AG09319 (cell line): ENCODE measurements around the gene ZNF718.
"Not testable (repeated sequence)": the region's sequence is repeated elsewhere in the genome, so short reads cannot be mapped to it uniquely, and the experiment has no call there.

Experiments used
- DNase-seq: peaks from one replicate; pipeline ENCODE4 v3.0.0-alpha.2; 2010; ENCODE audit warnings: low read depth; ENCODE audit errors: extremely low read depth
- CTCF ChIP-seq: IDR thresholded peaks from 2 replicates; pipeline ENCODE4 v1.5.1; 2011; ENCODE audit warnings: low read depth, mild to moderate bottlenecking, inconsistent platforms, low read length, moderate library complexity

Gene ZNF718

DNA sequence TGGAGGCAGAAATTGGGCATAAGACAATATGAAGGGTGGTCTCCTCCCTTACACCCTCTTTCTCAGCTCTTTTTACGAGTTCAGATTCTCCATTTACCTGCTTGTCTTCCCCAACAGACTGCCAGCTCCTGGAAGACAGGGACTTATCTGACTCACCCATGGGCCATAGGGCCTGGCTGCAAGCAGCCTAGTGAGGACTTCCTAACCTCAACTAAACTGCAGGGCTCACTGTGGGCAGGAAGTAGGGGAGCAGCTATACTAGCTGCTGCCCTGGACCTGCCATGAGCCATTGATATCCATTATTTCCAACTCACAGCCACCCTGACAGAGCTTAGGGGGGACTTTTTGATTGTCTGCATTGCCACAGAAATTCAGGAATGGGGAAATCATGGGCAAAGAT, 11.5 kb upstream of the ZNF718 start:
- DNase-seq: no peak
- TF ChIP-seq CTCF: no peak

DNA sequence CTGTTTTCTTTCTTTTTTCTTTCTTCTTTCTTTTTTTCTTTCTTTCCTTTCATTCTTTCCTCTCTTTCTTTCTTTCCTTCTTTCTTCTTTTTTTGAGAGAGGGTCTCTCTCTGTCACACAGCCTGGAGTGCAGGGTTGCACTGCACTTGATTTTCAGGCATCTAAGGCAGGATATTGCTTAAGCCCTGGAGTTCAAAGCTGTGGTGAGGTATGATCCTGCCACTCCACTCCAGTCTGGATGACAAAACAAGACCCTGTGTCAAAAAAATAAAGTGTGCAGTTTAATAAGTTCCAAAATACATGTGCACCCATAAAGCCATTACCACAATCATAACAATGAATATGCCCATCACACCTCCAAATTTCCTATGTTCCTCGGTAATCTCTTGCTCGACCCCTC, 10.6 kb upstream of the ZNF718 start:
- no peak for TF ChIP-seq CTCF
- no peak for DNase-seq

- no peak for DNase-seq
- no peak for TF ChIP-seq CTCF
Observed at GRCh38 chr4:114149-114548, 10.2 kb upstream of the ZNF718 start.

- no peak for TF ChIP-seq CTCF
- DNase-seq: no peak
Observed at GRCh38 chr4:116499-116898, 7.8 kb upstream of the ZNF718 start.

- TF ChIP-seq CTCF: no peak
- no peak for DNase-seq
Observed at GRCh38 chr4:120616-121015, 3.7 kb upstream of the ZNF718 start.

- no peak for DNase-seq
- no peak for TF ChIP-seq CTCF
Observed at GRCh38 chr4:121408-122084, 2.8 kb upstream of the ZNF718 start.

DNA sequence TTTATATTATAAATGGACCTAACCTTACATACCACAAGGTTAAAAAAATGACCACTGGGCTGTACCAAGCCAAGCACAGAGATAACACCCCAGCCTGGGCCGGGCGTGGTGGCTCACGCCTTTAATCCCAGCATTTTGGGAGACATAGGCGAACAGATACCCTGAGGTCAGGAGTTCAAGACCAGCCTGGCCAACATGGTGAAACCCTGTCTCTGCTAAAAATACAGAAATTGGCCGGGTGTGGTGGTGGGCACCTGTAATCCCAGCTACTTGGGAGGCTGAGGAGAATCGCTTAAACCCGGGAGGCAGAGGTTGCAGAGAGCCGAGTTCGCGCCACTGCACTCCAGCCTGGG, 403 bp upstream of the ZNF718 start:
- not testable (repeated sequence) for DNase-seq

DNA sequence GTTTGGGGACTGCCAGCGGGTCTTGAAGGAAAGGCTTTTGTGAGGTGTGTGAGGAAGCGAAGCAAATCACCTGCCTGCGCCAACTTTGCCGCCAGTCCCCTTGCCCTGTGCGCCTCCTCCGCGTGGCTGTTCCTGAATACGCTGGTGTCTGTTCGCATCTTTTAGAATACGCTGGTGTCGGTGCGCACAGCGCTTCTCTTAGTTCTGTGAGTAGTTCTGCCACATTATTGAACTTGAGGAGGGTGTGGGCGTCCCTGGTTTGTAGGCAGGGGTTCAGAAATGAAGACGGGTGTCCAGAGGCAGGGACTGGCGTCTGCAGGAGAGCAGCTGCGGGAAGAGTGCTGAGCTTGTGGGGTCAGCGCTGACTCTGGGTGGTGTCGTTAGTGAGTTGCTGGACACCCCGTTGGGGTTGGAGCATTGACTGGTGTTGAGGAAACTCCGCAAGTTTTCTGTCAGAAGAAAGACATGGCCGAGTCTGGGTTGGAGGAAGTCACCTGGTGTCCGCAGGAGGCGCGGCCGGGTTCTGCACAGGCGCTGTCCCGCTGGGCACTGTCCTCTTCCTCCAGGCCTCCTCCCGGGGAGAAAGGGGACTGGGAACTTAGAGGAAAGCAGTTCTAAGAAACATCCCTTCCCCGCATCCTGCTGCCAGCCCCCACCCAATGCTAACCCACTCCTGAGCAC, 930 bp downstream of the ZNF718 start:
- no peak for TF ChIP-seq CTCF
- no peak for DNase-seq
